NCI-H2107 treated with DMSO at 0.1 percent for 48 hours (cell line): ENCODE measurements around the gene ARID4B.
A peak's percentile ranks its signal among the peaks of the same experiment; 100 is the strongest.
"Not testable (repeated sequence)": the region's sequence is repeated elsewhere in the genome, so short reads cannot be mapped to it uniquely, and the experiment has no call there.

ENCODE experiments used
- DNase-seq: peaks from one replicate; lab custom pipeline; 2025; ENCODE audit not compliant: unreplicated experiment; lab: John Stamatoyannopoulos, UW

The ARID4B gene

GRCh38 chr1:235330918-235331285 lies 2.9 kb upstream of the ARID4B start:
- DNase-seq, result no peak

- peak; percentile 56 for DNase-seq
These were observed 1.3 kb upstream of the ARID4B start for GRCh38 chr1:235329139-235329902.

GRCh38 chr1:235328271-235329138 lies 526 bp upstream of the ARID4B start, which contains the start of gene GGPS1:
Gene GGPS1 (plus strand): TSS chr1:235328570. CDS start chr1:235335265, 6,695 bp downstream.
- DNase-seq, result peak; percentile 100

GRCh38 chr1:235326719-235327558 lies 1.0 kb downstream of the ARID4B start:
- DNase-seq, result peak; percentile 60

GRCh38 chr1:235325854-235326253 lies 2.1 kb downstream of the ARID4B start:
- DNase-seq, result no peak

GRCh38 chr1:235325139-235325538 lies 2.8 kb downstream of the ARID4B start:
- no peak for DNase-seq

GRCh38 chr1:235324296-235324695 lies 3.7 kb downstream of the ARID4B start:
- no peak for DNase-seq

GRCh38 chr1:235320521-235321179 lies 7.3 kb downstream of the ARID4B start:
- DNase-seq, result no peak

GRCh38 chr1:235319255-235319654 lies 8.7 kb downstream of the ARID4B start:
- no peak for DNase-seq

GRCh38 chr1:235317168-235317567 lies 10.8 kb downstream of the ARID4B start:
- no peak for DNase-seq

- no peak for DNase-seq
These were observed 12.2 kb downstream of the ARID4B start for GRCh38 chr1:235315735-235316134.

GRCh38 chr1:235315173-235315572 lies 12.8 kb downstream of the ARID4B start:
- no peak for DNase-seq

GRCh38 chr1:235313931-235314678 lies 13.9 kb downstream of the ARID4B start:
- no peak for DNase-seq

- no peak for DNase-seq
These were observed 14.7 kb downstream of the ARID4B start for GRCh38 chr1:235313262-235313661.

- not testable (repeated sequence) for DNase-seq
These were observed 18.8 kb downstream of the ARID4B start for GRCh38 chr1:235309206-235309605.

GRCh38 chr1:235307158-235308124 lies 20.5 kb downstream of the ARID4B start:
- no peak for DNase-seq

- no peak for DNase-seq
These were observed 23.2 kb downstream of the ARID4B start for GRCh38 chr1:235304549-235305451.

GRCh38 chr1:235302143-235302542 lies 25.8 kb downstream of the ARID4B start:
- no peak for DNase-seq
